ENCODE data around the gene HTR2C. TPM values are rescaled to one million over a fixed set of nuclear protein-coding genes. Genes with fewer than 3 reads are reported as not detected.
"Not testable (repeated sequence)": the region's sequence is repeated elsewhere in the genome, so short reads cannot be mapped to it uniquely, and the experiment has no call there.

The HTR2C gene
- total RNA-seq, 2 donors from 2014 or later, result not detected

DNA sequence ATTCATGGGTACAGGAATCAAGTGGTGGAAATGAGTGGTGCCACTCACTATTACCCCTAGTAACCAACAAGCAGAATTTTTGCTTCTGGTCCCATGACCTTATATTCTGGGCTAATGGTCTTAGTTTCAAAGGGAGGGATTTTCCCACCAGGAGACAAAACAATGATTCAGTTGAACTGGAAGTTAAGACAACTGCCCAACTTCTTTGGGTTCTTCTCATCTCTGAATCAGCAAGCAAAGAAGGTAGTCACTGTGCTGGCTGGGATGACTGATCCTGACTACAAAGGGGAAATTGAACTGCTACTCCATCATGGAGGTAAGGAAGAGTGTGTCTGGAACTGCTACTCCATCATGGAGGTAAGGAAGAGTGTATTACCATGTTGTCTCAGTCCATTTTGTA, 346.3 kb downstream of the HTR2C start:
- Histone ChIP-seq H3K27ac (no peak overlapping the region), H3K4me1 (replicated peaks) (no peaks in the 10 kb centered on the region), H3K9me3 (no peaks in the 10 kb centered on the region), H3K36me3 (no peaks in the 10 kb centered on the region), H3K27me3 (replicated peaks; ENCODE audit: insufficient read depth) (no peaks in the 10 kb centered on the region), H3K4me3 (no peak overlapping the region)
- intact Hi-C loops (cut with DNase I), result no loop called here
- no peak for TF ChIP-seq POLR2A (IDR thresholded peaks at IDR 0.05)
- no peak for DNase-seq (ENCODE audit: low spot score)

- Histone ChIP-seq H3K27me3 (replicated peaks; ENCODE audit: insufficient read depth) (no peaks in the 10 kb centered on the region), H3K9me3 (no peaks in the 10 kb centered on the region), H3K27ac (no peak overlapping the region), H3K4me3 (no peak overlapping the region), H3K4me1 (replicated peaks) (no peaks in the 10 kb centered on the region), H3K36me3 (no peaks in the 10 kb centered on the region)
- intact Hi-C loops (cut with DNase I), result no loop called here
- DNase-seq (ENCODE audit: low spot score), result no peak
- 93% methylated on average over 1 of the region's 1 CpG for WGBS
- no peak for TF ChIP-seq POLR2A (IDR thresholded peaks at IDR 0.05)
- no peak for TF ChIP-seq CTCF (IDR thresholded peaks at IDR 0.05)
- no peak for TF ChIP-seq POLR2AphosphoS5 (IDR thresholded peaks at IDR 0.05)
These were observed 348.7 kb downstream of the HTR2C start for GRCh38 chrX:114932550-114932949.

GRCh38 chrX:114933291-114933690, 349.4 kb downstream of the HTR2C start:
- H3K4me1 ChIP-seq (replicated peaks); H3K27ac ChIP-seq; DNase-seq (ENCODE audit: low spot score); H3K36me3 ChIP-seq; H3K9me3 ChIP-seq; H3K4me3 ChIP-seq; H3K27me3 ChIP-seq (replicated peaks; ENCODE audit: insufficient read depth); intact Hi-C loops (cut with DNase I): not testable (repeated sequence)
- WGBS, result 57% methylated on average over 2 of the region's 2 CpGs

DNA sequence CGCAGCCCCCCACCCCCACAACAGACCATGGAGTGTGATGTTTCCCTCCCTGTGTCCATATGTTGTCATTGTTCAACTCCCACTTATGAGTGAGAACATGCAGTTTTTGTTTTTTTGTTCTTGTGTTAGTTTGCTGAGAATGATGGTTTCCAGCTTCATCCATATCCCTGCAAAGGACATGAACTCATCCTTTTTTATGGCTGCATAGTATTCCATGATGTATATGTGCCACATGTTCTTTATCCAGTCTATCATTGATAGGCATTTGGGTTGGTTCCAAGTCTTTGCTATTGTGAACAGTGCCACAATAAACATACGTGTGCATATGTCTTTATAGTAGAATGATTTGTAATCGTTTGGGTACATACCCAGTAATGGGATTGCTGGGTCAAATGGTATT, 353.2 kb downstream of the HTR2C start:
- H3K27me3 ChIP-seq (replicated peaks; ENCODE audit: insufficient read depth), result not testable (repeated sequence)

GRCh38 chrX:114952696-114953095, 368.8 kb downstream of the HTR2C start:
- 84% methylated on average over 2 of the region's 2 CpGs for WGBS
- intact Hi-C loops (cut with DNase I), result loop anchor here (10.0 kb wide), 1 partner anchor 328 kb away; no protein-coding TSS in a partner anchor

More for the DNA sequence above, 353.2 kb downstream of the HTR2C start:
- H3K4me1 ChIP-seq (replicated peaks); H3K4me3 ChIP-seq; H3K36me3 ChIP-seq; H3K27ac ChIP-seq; intact Hi-C loops (cut with DNase I); H3K9me3 ChIP-seq; DNase-seq (ENCODE audit: low spot score): not testable (repeated sequence)
- WGBS, result 88% methylated on average over 3 of the region's 3 CpGs

More at GRCh38 chrX:114952696-114953095, 368.8 kb downstream of the HTR2C start:
- Histone ChIP-seq H3K4me1 (replicated peaks) (no peaks in the 10 kb centered on the region), H3K9me3 (no peaks in the 10 kb centered on the region), H3K27me3 (replicated peaks; ENCODE audit: insufficient read depth) (no peaks in the 10 kb centered on the region), H3K36me3 (no peaks in the 10 kb centered on the region), H3K27ac (no peak overlapping the region), H3K4me3 (no peak overlapping the region)
- TF ChIP-seq POLR2A (IDR thresholded peaks at IDR 0.05) (no peak), POLR2AphosphoS5 (IDR thresholded peaks at IDR 0.05) (no peak), CTCF (IDR thresholded peaks at IDR 0.05) (no peak)
- no peak for DNase-seq (ENCODE audit: low spot score)

MicroRNA genes within 50 kb of the gene (microRNA counts, 767-probe panel; counts per million panel counts)
- microRNA hsa-miR-1264, result 0 to 431 counts per million in 2 donors
- 659 to 1,597 counts per million in 2 donors for microRNA hsa-miR-1298
- microRNA hsa-miR-1911-5p, result 0 to 431 counts per million in 2 donors
- 0 to 431 counts per million in 2 donors for microRNA hsa-miR-1912
- 0 to 431 counts per million in 2 donors for microRNA hsa-miR-448
- 268 to 431 counts per million in 2 donors for microRNA hsa-miR-764

Small RNA genes within 50 kb of the gene (microRNA-seq; reads per million reads assigned to microRNA genes)
- gene MIR1264 (1.8 reads per million, percentile 24 among the genes with 10 or more reads in this experiment), gene MIR1298 (15.0 reads per million, percentile 56 among the genes with 10 or more reads in this experiment), gene MIR1911 (42.4 reads per million, percentile 66 among the genes with 10 or more reads in this experiment), gene MIR1912 (55.7 reads per million, percentile 68 among the genes with 10 or more reads in this experiment), gene MIR448 (0.34 reads per million), gene MIR764 (not detected)

Small RNA genes within 50 kb of the gene (small RNA-seq; reads per million reads assigned to genes)
- gene AL355812.1, result 0 reads per million in 2 donors
- 0 to 0.20 reads per million in 2 donors for gene MIR1264
- 0 to 13.8 reads per million in 2 donors for gene MIR1298
- 0 to 0.81 reads per million in 2 donors for gene MIR1911
- 0.09 to 0.91 reads per million in 2 donors for gene MIR1912
- gene MIR448, result 0 to 0.50 reads per million in 2 donors
- 0 reads per million in 2 donors for gene MIR764
- 0 reads per million in 2 donors for gene SNORA35

Data from prostate gland (tissue), 2 donors.